ENCODE results near the gene NTSR2.

The NTSR2 gene

GRCh38 chr2:11646530-11646929 is 23.5 kb downstream of the NTSR2 start:
- no peaks in the 10 kb centered on the region for H3K4me1 Mint-ChIP-seq (ENCODE audit: low read depth)
- H3K9me3 Mint-ChIP-seq, result no peaks in the 10 kb centered on the region
- H3K27ac Mint-ChIP-seq, result no peak overlapping the region
- no peak for DNase-seq (ENCODE audit: low spot score)
- H3K36me3 Mint-ChIP-seq (ENCODE audit: low read depth), result no peaks in the 10 kb centered on the region
- H3K4me3 Mint-ChIP-seq, result no peak overlapping the region
- H3K27me3 Mint-ChIP-seq (ENCODE audit: low read depth), result peaks cover 3% of the 10 kb centered on the region

GRCh38 chr2:11644293-11644692 is 25.7 kb downstream of the NTSR2 start:
- H3K4me1 Mint-ChIP-seq (ENCODE audit: low read depth), result no peaks in the 10 kb centered on the region
- no peak for DNase-seq (ENCODE audit: low spot score)
- peaks cover 3% of the 10 kb centered on the region for H3K27me3 Mint-ChIP-seq (ENCODE audit: low read depth)
- no peaks in the 10 kb centered on the region for H3K9me3 Mint-ChIP-seq
- no peaks in the 10 kb centered on the region for H3K36me3 Mint-ChIP-seq (ENCODE audit: low read depth)
- no peak overlapping the region for H3K4me3 Mint-ChIP-seq
- no peak overlapping the region for H3K27ac Mint-ChIP-seq

DNA sequence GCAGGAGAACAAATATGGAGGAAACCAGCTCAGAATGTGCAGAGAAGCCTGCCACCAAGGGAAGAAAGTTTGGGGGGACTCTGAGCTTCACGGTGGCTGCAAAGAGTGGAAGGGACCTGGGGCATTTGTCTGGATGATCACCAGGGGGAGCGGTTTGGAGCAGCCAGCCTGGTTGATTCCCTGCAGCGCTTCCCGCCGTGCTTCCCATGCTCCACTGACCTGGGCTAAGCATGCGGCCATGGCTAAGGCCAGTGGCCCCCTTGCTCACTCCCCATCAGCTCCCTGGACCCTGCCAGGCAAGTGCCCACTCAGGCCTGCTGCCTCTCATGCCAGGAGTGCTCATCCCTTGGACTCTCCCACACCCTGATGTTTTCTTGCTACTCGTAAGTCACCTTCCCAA is 27.0 kb downstream of the NTSR2 start:
- H3K36me3 Mint-ChIP-seq (ENCODE audit: low read depth), result no peaks in the 10 kb centered on the region
- no peak overlapping the region for H3K27ac Mint-ChIP-seq
- no peak for DNase-seq (ENCODE audit: low spot score)
- H3K27me3 Mint-ChIP-seq (ENCODE audit: low read depth), result peaks cover 3% of the 10 kb centered on the region
- H3K9me3 Mint-ChIP-seq, result no peaks in the 10 kb centered on the region
- no peak overlapping the region for H3K4me3 Mint-ChIP-seq
- no peaks in the 10 kb centered on the region for H3K4me1 Mint-ChIP-seq (ENCODE audit: low read depth)

DNA sequence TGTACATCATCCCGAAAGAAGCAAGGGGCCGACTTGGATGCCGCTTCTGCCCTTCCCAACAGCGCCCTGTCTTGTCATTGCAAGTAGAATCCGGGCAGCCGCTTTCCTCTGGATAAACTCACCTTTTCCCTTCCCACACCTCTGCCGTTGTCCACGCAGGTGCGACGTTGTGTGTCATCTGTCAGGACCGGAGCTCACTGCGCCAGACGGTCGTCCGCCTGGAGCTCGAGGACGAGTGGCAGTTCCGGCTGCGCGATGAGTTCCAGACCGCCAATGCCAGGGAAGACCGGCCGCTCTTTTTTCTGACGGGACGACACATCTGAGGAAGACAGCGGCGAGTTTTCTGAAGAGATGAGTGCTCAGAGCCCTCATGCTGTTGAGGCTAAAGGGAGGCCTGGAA is 29.9 kb downstream of the NTSR2 start:
- no peaks in the 10 kb centered on the region for H3K9me3 Mint-ChIP-seq
- no peak overlapping the region for H3K4me3 Mint-ChIP-seq
- H3K27ac Mint-ChIP-seq, result no peak overlapping the region
- H3K4me1 Mint-ChIP-seq (ENCODE audit: low read depth), result no peaks in the 10 kb centered on the region
- no peak for DNase-seq (ENCODE audit: low spot score)
- H3K36me3 Mint-ChIP-seq (ENCODE audit: low read depth), result no peaks in the 10 kb centered on the region
- peaks cover 3% of the 10 kb centered on the region for H3K27me3 Mint-ChIP-seq (ENCODE audit: low read depth)

DNA sequence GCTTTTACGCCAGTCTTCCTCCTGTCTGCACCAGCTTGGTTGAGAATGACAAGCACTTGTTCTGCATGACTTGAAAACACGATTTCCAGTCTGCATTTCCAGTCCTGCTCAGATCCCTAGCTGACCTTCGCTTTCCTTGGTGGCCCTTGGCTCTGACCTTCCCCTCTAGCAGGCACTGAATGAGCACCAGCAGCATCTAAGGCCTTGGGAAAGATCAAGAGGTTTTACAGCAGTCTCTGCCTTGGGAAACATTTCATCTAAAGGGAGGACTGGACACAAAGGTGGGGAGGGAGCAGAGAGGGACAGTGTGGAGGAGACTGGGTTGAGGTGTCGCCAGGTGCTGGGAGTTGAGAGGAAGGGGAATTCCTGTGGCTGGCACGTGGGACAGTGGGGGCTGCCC is 30.5 kb downstream of the NTSR2 start:
- H3K9me3 Mint-ChIP-seq, result no peaks in the 10 kb centered on the region
- H3K4me1 Mint-ChIP-seq (ENCODE audit: low read depth), result no peaks in the 10 kb centered on the region
- DNase-seq (ENCODE audit: low spot score), result no peak
- no peaks in the 10 kb centered on the region for H3K36me3 Mint-ChIP-seq (ENCODE audit: low read depth)
- H3K4me3 Mint-ChIP-seq, result no peak overlapping the region
- peaks cover 1% of the 10 kb centered on the region for H3K27me3 Mint-ChIP-seq (ENCODE audit: low read depth)
- H3K27ac Mint-ChIP-seq, result no peak overlapping the region

DNA sequence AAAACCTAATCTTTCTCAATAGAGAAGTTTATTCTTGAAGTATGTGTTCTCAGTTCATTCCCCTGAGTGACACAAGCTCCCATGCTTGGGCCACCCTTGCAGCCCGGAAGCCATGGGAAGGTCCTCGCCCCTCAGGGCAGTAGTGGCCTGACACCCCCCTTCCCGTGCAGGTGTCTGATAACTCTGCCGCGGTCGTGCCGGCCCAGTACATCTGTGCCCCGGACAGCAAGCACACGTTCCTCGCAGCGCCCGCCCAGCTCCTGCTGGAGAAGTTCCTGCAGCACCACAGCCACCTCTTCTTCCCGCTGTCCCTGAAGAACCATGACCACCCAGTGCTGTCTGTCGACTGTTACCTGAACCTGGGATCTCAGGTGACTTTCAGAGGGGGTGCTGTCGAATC is 32.4 kb downstream of the NTSR2 start:
- Mint-ChIP-seq H3K4me3 (no peak overlapping the region), H3K36me3 (ENCODE audit: low read depth) (no peaks in the 10 kb centered on the region), H3K27ac (no peak overlapping the region), H3K9me3 (no peaks in the 10 kb centered on the region), H3K27me3 (ENCODE audit: low read depth) (no peaks in the 10 kb centered on the region), H3K4me1 (ENCODE audit: low read depth) (no peaks in the 10 kb centered on the region)
- no peak for DNase-seq (ENCODE audit: low spot score)

DNA sequence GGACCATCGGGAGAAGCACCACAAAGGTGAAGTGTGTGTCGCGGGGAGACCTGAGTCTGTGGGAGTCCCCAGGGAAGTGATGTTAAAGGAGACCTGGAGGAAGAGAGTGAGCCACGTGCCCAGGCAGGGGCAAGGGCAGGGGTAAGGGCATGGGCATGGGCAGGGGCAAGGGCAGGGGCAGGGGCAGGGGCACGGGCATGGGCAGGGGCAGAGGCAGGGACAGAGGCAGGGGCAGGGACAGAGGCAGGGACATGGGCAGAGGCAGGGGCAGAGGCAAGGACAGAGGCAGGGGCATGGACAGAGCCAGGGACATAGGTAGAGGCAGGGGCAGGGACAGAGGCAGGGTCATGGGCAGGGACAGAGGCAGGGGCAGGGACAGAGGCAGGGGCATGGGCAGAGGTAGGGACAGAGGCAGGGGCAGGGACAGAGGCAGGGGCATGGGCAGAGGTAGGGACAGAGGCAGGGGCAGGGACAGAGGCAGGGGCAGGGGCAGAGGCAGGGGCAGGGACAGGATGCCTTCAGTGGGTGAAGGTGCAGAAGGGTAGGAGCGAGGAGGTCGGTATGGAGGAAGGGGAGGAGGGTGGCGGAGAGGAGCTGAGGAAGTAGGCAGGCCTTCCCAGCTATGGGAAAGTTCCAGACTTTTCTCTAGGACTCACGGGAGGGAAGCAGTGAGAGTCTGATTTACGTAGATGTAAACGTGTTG is 33.3 kb downstream of the NTSR2 start:
- no peak overlapping the region for H3K27ac Mint-ChIP-seq
- no peaks in the 10 kb centered on the region for H3K36me3 Mint-ChIP-seq (ENCODE audit: low read depth)
- no peak overlapping the region for H3K4me3 Mint-ChIP-seq
- H3K4me1 Mint-ChIP-seq (ENCODE audit: low read depth), result no peaks in the 10 kb centered on the region
- no peaks in the 10 kb centered on the region for H3K27me3 Mint-ChIP-seq (ENCODE audit: low read depth)
- H3K9me3 Mint-ChIP-seq, result no peaks in the 10 kb centered on the region
- no peak for DNase-seq (ENCODE audit: low spot score)

DNA sequence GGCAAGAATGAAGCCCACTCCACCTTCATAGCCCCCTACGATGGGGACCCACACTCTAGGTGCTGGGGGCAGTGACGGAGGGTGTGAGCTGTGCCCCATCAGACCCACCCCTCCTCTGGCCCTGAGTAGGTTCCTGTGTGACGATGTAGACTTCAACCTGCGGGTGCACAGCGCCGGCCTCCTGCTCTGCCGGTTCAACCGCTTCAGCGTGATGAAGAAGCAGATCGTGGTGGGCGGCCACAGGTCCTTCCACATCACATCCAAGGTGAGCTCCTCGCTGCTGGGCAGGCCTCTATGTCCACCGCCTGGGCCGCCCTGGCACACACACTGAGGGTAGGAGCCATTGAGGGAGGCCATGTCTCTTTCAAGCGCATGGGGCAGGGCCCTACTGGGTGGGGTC is 34.9 kb downstream of the NTSR2 start:
- H3K36me3 Mint-ChIP-seq (ENCODE audit: low read depth), result no peaks in the 10 kb centered on the region
- no peak overlapping the region for H3K4me3 Mint-ChIP-seq
- no peaks in the 10 kb centered on the region for H3K9me3 Mint-ChIP-seq
- H3K27ac Mint-ChIP-seq, result no peak overlapping the region
- H3K27me3 Mint-ChIP-seq (ENCODE audit: low read depth), result no peaks in the 10 kb centered on the region
- H3K4me1 Mint-ChIP-seq (ENCODE audit: low read depth), result no peaks in the 10 kb centered on the region
- DNase-seq (ENCODE audit: low spot score), result no peak

GRCh38 chr2:11634584-11634983 is 35.4 kb downstream of the NTSR2 start:
- no peak overlapping the region for H3K4me3 Mint-ChIP-seq
- H3K9me3 Mint-ChIP-seq, result no peaks in the 10 kb centered on the region
- no peaks in the 10 kb centered on the region for H3K4me1 Mint-ChIP-seq (ENCODE audit: low read depth)
- H3K27ac Mint-ChIP-seq, result no peak overlapping the region
- no peaks in the 10 kb centered on the region for H3K27me3 Mint-ChIP-seq (ENCODE audit: low read depth)
- H3K36me3 Mint-ChIP-seq (ENCODE audit: low read depth), result no peaks in the 10 kb centered on the region
- DNase-seq (ENCODE audit: low spot score), result no peak

DNA sequence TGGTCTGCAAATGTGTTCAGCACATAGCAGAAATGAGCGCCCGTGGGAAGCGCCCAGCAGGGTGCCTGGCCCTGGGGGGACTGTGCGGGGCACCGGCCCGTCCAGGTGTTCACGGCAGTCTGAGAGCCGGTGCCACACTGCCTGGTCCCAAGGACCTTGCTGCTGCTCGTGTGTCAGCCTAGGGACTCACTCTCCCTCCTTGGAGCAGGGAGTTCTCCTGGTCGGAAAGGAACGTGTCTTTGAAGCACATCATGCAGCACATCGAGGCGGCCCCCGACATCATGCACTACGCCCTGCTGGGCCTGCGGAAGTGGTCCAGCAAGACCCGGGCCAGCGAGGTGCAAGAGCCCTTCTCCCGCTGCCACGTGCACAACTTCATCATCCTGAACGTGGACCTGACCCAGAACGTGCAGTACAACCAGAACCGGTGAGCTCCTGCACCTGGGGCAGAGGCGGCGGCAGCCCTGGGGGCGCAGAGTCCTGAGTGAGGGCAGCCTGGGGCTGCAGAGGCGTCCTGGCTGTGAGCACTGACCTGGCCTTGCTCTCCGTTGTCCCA is 36.0 kb downstream of the NTSR2 start:
- H3K4me1 Mint-ChIP-seq (ENCODE audit: low read depth), result no peaks in the 10 kb centered on the region
- no peak overlapping the region for H3K27ac Mint-ChIP-seq
- DNase-seq (ENCODE audit: low spot score), result no peak
- no peak overlapping the region for H3K4me3 Mint-ChIP-seq
- no peaks in the 10 kb centered on the region for H3K9me3 Mint-ChIP-seq
- H3K27me3 Mint-ChIP-seq (ENCODE audit: low read depth), result no peaks in the 10 kb centered on the region
- no peaks in the 10 kb centered on the region for H3K36me3 Mint-ChIP-seq (ENCODE audit: low read depth)

- Mint-ChIP-seq H3K27me3 (ENCODE audit: low read depth) (no peaks in the 10 kb centered on the region), H3K36me3 (ENCODE audit: low read depth) (no peaks in the 10 kb centered on the region), H3K9me3 (no peaks in the 10 kb centered on the region), H3K27ac (no peak overlapping the region), H3K4me1 (ENCODE audit: low read depth) (no peaks in the 10 kb centered on the region), H3K4me3 (no peak overlapping the region)
- no peak for DNase-seq (ENCODE audit: low spot score)
Observed at GRCh38 chr2:11631462-11631861, 38.5 kb downstream of the NTSR2 start.

DNA sequence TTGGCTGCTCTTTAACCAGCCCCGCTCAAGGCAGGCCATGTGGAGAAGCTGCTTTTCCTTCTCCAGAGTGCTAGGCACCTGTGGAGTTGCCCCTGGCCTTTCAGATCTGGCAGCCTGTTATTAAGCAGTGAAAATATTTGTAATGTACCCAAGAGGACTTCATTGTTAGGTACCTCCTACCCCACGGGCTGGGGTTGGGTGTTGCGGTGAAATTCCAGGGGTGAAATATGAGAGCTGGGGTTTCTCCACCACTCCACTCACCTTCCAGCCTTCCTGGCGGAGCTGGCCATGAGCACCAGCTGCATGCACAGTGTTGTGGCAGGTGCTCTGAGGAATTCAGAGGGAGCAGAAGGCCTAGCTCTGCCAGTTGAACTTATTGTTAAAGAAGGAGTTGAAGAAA is 39.1 kb downstream of the NTSR2 start:
- Mint-ChIP-seq H3K9me3 (no peaks in the 10 kb centered on the region), H3K4me3 (no peak overlapping the region), H3K27ac (no peak overlapping the region), H3K27me3 (ENCODE audit: low read depth) (no peaks in the 10 kb centered on the region), H3K4me1 (ENCODE audit: low read depth) (no peaks in the 10 kb centered on the region), H3K36me3 (ENCODE audit: low read depth) (no peaks in the 10 kb centered on the region)
- no peak for DNase-seq (ENCODE audit: low spot score)

- Mint-ChIP-seq H3K9me3 (no peaks in the 10 kb centered on the region), H3K27ac (no peak overlapping the region), H3K4me3 (no peak overlapping the region), H3K4me1 (ENCODE audit: low read depth) (no peaks in the 10 kb centered on the region), H3K36me3 (ENCODE audit: low read depth) (no peaks in the 10 kb centered on the region), H3K27me3 (ENCODE audit: low read depth) (no peaks in the 10 kb centered on the region)
- no peak for DNase-seq (ENCODE audit: low spot score)
Observed at GRCh38 chr2:11629851-11630250, 40.1 kb downstream of the NTSR2 start.

GRCh38 chr2:11629215-11629614 is 40.8 kb downstream of the NTSR2 start:
- Mint-ChIP-seq H3K9me3 (no peaks in the 10 kb centered on the region), H3K4me1 (ENCODE audit: low read depth) (no peaks in the 10 kb centered on the region), H3K27me3 (ENCODE audit: low read depth) (no peaks in the 10 kb centered on the region), H3K27ac (no peak overlapping the region), H3K36me3 (ENCODE audit: low read depth) (no peaks in the 10 kb centered on the region), H3K4me3 (no peak overlapping the region)
- no peak for DNase-seq (ENCODE audit: low spot score)

DNA sequence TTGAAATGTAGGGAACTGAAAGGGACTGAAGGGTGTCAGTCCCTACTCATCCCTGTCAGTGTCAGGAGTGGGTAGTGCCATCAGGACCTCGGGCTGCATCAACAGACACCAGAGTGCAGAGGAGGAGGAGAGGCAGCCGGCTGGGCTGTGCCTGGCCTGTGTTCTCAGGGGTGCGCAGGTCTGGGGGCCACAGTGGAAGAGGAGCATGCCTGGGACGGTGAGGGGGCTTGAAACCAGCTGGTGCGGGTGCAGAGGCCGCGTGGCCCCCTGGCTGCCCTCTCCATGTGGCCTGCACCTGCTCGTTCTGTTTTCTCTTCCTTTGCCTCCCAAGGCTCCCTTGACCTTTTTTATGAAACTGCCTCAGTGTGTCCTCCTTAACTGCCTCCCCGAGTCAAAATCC is 41.3 kb downstream of the NTSR2 start:
- H3K27me3 Mint-ChIP-seq (ENCODE audit: low read depth), result no peaks in the 10 kb centered on the region

More for the DNA sequence above, 41.3 kb downstream of the NTSR2 start:
- H3K4me1 Mint-ChIP-seq (ENCODE audit: low read depth), result no peaks in the 10 kb centered on the region
- H3K36me3 Mint-ChIP-seq (ENCODE audit: low read depth), result no peaks in the 10 kb centered on the region
- H3K4me3 Mint-ChIP-seq, result no peak overlapping the region
- no peak overlapping the region for H3K27ac Mint-ChIP-seq
- no peak for DNase-seq (ENCODE audit: low spot score)
- no peaks in the 10 kb centered on the region for H3K9me3 Mint-ChIP-seq

Data from T-helper 2 cell treated with Interferon-gamma antibody and Interleukin-4, amounts not matched to agents 5 μg/mL and 100 μg/mL, for 36 hours (primary cell).